ENCODE results near the gene ZNF564. TPM values are rescaled to one million over a fixed set of nuclear protein-coding genes. Genes with fewer than 3 reads are reported as not detected.
A peak's percentile ranks its signal among the peaks of the same experiment; 100 is the strongest.

Gene ZNF564
- total and polyA plus RNA-seq, 2 of the 8 experiments (the other 6 are each of a cell fraction or from before 2014, with no cell fraction given) = 0.89 to 10.4 TPM

GRCh38 chr19:12484371-12485051 is 66.8 kb downstream of the ZNF564 start, which contains the start of gene ZNF709 (continued):
- TF ChIP-seq, protein P1, sequence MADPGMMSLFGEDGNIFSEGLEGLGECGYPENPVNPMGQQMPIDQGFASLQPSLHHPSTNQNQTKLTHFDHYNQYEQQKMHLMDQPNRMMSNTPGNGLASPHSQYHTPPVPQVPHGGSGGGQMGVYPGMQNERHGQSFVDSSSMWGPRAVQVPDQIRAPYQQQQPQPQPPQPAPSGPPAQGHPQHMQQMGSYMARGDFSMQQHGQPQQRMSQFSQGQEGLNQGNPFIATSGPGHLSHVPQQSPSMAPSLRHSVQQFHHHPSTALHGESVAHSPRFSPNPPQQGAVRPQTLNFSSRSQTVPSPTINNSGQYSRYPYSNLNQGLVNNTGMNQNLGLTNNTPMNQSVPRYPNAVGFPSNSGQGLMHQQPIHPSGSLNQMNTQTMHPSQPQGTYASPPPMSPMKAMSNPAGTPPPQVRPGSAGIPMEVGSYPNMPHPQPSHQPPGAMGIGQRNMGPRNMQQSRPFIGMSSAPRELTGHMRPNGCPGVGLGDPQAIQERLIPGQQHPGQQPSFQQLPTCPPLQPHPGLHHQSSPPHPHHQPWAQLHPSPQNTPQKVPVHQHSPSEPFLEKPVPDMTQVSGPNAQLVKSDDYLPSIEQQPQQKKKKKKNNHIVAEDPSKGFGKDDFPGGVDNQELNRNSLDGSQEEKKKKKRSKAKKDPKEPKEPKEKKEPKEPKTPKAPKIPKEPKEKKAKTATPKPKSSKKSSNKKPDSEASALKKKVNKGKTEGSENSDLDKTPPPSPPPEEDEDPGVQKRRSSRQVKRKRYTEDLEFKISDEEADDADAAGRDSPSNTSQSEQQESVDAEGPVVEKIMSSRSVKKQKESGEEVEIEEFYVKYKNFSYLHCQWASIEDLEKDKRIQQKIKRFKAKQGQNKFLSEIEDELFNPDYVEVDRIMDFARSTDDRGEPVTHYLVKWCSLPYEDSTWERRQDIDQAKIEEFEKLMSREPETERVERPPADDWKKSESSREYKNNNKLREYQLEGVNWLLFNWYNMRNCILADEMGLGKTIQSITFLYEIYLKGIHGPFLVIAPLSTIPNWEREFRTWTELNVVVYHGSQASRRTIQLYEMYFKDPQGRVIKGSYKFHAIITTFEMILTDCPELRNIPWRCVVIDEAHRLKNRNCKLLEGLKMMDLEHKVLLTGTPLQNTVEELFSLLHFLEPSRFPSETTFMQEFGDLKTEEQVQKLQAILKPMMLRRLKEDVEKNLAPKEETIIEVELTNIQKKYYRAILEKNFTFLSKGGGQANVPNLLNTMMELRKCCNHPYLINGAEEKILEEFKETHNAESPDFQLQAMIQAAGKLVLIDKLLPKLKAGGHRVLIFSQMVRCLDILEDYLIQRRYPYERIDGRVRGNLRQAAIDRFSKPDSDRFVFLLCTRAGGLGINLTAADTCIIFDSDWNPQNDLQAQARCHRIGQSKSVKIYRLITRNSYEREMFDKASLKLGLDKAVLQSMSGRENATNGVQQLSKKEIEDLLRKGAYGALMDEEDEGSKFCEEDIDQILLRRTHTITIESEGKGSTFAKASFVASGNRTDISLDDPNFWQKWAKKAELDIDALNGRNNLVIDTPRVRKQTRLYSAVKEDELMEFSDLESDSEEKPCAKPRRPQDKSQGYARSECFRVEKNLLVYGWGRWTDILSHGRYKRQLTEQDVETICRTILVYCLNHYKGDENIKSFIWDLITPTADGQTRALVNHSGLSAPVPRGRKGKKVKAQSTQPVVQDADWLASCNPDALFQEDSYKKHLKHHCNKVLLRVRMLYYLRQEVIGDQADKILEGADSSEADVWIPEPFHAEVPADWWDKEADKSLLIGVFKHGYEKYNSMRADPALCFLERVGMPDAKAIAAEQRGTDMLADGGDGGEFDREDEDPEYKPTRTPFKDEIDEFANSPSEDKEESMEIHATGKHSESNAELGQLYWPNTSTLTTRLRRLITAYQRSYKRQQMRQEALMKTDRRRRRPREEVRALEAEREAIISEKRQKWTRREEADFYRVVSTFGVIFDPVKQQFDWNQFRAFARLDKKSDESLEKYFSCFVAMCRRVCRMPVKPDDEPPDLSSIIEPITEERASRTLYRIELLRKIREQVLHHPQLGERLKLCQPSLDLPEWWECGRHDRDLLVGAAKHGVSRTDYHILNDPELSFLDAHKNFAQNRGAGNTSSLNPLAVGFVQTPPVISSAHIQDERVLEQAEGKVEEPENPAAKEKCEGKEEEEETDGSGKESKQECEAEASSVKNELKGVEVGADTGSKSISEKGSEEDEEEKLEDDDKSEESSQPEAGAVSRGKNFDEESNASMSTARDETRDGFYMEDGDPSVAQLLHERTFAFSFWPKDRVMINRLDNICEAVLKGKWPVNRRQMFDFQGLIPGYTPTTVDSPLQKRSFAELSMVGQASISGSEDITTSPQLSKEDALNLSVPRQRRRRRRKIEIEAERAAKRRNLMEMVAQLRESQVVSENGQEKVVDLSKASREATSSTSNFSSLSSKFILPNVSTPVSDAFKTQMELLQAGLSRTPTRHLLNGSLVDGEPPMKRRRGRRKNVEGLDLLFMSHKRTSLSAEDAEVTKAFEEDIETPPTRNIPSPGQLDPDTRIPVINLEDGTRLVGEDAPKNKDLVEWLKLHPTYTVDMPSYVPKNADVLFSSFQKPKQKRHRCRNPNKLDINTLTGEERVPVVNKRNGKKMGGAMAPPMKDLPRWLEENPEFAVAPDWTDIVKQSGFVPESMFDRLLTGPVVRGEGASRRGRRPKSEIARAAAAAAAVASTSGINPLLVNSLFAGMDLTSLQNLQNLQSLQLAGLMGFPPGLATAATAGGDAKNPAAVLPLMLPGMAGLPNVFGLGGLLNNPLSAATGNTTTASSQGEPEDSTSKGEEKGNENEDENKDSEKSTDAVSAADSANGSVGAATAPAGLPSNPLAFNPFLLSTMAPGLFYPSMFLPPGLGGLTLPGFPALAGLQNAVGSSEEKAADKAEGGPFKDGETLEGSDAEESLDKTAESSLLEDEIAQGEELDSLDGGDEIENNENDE (IDR thresholded peaks at IDR 0.05; ENCODE audit: insufficient replicate concordance, low read length) = no peak
- TF ChIP-seq POU5F1 (IDR thresholded peaks at IDR 0.05; ENCODE audit: low read depth, low read length) (no peak), SIRT6 (IDR thresholded peaks at IDR 0.05; ENCODE audit: low read length) (no peak), BRCA1 (IDR thresholded peaks at IDR 0.05; ENCODE audit: low read depth, low read length) (no peak), TAF1 (IDR thresholded peaks at IDR 0.05; ENCODE audit: low read depth, low read length) (peak; percentile 92), EGR1 (IDR thresholded peaks at IDR 0.05; ENCODE audit: borderline replicate concordance, low read depth, low read length) (no peak), POLR2A (IDR thresholded peaks at IDR 0.05; ENCODE audit: control extremely low read depth in 1 of 2, low read depth in 2 of 2, low read length in 2 of 2) (peak; percentile 97 to 99), CHD2 (IDR thresholded peaks at IDR 0.05; ENCODE audit: low read length) (0 out of 2 replicates have a peak, but pooled peaks have one; percentile 37), KDM4A (IDR thresholded peaks at IDR 0.05; ENCODE audit: low read depth, low read length, severe bottlenecking) (peak; percentile 79)
- TF ChIP-seq, protein P2, sequence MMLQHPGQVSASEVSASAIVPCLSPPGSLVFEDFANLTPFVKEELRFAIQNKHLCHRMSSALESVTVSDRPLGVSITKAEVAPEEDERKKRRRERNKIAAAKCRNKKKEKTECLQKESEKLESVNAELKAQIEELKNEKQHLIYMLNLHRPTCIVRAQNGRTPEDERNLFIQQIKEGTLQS (IDR thresholded peaks at IDR 0.05; ENCODE audit: insufficient read depth, low read depth, low read length) = no peak
- TF ChIP-seq, protein P3, sequence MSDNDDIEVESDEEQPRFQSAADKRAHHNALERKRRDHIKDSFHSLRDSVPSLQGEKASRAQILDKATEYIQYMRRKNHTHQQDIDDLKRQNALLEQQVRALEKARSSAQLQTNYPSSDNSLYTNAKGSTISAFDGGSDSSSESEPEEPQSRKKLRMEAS (IDR thresholded peaks at IDR 0.05) = no peak
